Measurements from ENCODE around the gene COL6A6.
"Not testable (repeated sequence)": the region's sequence is repeated elsewhere in the genome, so short reads cannot be mapped to it uniquely, and the experiment has no call there.

COL6A6 gene

DNA sequence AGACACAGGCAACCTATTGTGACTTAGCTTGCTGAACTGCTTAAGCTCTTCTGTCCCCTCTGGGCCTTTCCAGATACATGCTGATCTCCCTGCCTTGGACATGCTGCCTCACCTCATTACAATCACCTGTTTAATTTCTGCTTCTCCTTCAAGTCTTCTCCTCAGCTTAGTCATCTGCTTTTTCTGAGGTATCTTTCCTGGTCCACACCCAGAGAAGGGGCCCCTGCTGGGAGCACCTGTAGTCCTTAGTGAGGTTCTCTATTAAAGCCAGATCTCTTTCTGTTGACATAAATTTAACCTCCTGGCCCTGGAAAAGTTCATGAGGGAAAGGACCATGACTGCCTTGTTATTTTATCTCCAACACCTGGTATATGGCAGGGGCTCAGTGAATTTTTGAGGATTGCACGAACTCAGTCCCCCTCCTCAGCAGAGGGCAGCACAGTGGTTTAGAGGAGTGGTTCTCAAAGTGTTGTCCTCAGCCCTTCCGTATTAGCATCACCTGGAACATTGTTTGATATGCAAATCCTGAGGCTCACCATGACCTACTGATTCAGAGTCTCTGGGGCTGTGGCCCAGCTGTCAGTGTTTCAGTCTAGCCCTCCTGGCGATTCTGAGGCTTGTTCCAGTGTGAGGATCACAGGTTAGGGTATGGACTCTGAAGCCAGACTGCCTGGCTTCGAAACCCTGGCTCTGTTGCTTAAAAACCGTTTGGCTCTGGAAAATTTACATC, 12.7 kb downstream of the COL6A6 start:
- Histone ChIP-seq H3K27ac (ENCODE audit: low read depth in 2 of 2, low read length in 2 of 2) (no peak overlapping the region), H3K36me3 (ENCODE audit: control insufficient read depth in 2 of 2, insufficient read depth in 2 of 2, low read length in 2 of 2) (no peaks in the 10 kb centered on the region), H3K9ac (ENCODE audit: low read depth in 1 of 2, low read length in 2 of 2) (no peak overlapping the region), H3K9me3 (ENCODE audit: control insufficient read depth in 2 of 2, low read length in 2 of 2) (no peaks in the 10 kb centered on the region), H3K4me3 (ENCODE audit: low read length in 2 of 2) (no peak overlapping the region), H3K4me1 (ENCODE audit: control insufficient read depth in 2 of 2, insufficient read depth in 2 of 2, low read length in 2 of 2) (no peaks in the 10 kb centered on the region), H3K27me3 (ENCODE audit: control insufficient read depth in 2 of 2, insufficient read depth in 2 of 2, low read length in 2 of 2) (peaks cover 0 to 1% of the 10 kb centered on the region in 2 donors)

DNA sequence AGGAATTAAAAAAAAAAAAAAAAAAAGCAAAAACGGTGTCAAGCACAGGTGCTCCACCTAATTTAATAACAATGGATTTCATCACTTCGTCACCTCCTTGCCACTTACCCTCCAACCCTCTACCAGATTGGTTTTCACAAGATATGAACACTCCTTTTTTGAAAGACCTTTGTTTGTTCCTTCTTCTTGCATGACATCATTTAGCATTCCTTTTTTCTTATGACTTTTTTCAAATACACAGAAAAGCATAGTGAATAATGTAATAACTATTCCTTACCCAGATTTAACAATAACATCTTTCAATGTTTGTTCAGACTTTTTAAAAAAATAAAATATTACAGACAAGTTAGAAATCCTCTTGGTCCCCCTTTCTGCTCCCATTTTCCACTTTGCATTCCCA, 16.3 kb downstream of the COL6A6 start:
- Histone ChIP-seq H3K27me3 (ENCODE audit: control insufficient read depth in 2 of 2, insufficient read depth in 2 of 2, low read length in 2 of 2) (no peaks in the 10 kb centered on the region), H3K36me3 (ENCODE audit: control insufficient read depth in 2 of 2, insufficient read depth in 2 of 2, low read length in 2 of 2) (no peaks in the 10 kb centered on the region), H3K4me3 (ENCODE audit: low read length in 2 of 2) (no peak overlapping the region), H3K9ac (ENCODE audit: low read depth in 1 of 2, low read length in 2 of 2) (no peak overlapping the region), H3K9me3 (ENCODE audit: control insufficient read depth in 2 of 2, low read length in 2 of 2) (no peaks in the 10 kb centered on the region), H3K4me1 (ENCODE audit: control insufficient read depth in 2 of 2, insufficient read depth in 2 of 2, low read length in 2 of 2) (no peaks in the 10 kb centered on the region), H3K27ac (ENCODE audit: low read depth in 2 of 2, low read length in 2 of 2) (no peak overlapping the region)

DNA sequence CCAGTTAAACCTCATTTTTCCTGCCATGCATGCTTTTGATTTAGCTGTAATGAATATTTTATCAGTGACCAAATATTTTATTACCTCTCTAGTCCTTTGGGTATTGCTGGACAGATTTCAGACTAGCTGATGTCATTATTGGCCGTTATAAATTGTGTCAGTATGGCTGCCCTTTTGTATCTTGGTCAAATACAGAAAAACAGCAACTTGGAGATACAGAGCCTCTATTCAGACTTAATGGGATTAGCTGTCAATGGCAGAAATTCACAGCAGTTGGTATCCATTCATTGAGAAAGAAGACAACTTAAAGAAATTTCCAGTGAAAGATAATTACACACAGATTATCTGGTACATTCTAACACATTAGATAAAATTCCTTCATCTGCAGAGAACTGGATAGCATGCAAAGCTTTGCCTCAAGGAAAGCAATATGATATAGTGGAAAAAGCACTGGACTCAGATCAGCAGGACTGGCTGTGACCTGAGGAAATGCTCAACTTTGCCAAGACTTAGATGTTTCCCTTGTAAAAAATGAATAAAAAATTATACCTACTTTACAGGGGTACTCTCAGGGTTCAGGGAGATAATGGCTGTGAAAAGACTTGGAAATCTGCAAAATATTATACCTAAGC, 20.8 kb downstream of the COL6A6 start:
- no peak overlapping the region for H3K27ac ChIP-seq (ENCODE audit: low read depth in 2 of 2, low read length in 2 of 2)
- H3K4me3 ChIP-seq (ENCODE audit: low read length in 2 of 2), result no peak overlapping the region
- no peaks in the 10 kb centered on the region for H3K4me1 ChIP-seq (ENCODE audit: control insufficient read depth in 2 of 2, insufficient read depth in 2 of 2, low read length in 2 of 2)
- H3K9ac ChIP-seq (ENCODE audit: low read depth in 1 of 2, low read length in 2 of 2), result no peak overlapping the region
- no peaks in the 10 kb centered on the region for H3K36me3 ChIP-seq (ENCODE audit: control insufficient read depth in 2 of 2, insufficient read depth in 2 of 2, low read length in 2 of 2)
- H3K9me3 ChIP-seq (ENCODE audit: control insufficient read depth in 2 of 2, low read length in 2 of 2), result no peaks in the 10 kb centered on the region
- H3K27me3 ChIP-seq (ENCODE audit: control insufficient read depth in 2 of 2, insufficient read depth in 2 of 2, low read length in 2 of 2), result no peaks in the 10 kb centered on the region

- H3K4me1 ChIP-seq (ENCODE audit: control insufficient read depth in 2 of 2, insufficient read depth in 2 of 2, low read length in 2 of 2), result no peaks in the 10 kb centered on the region
- no peak overlapping the region for H3K27ac ChIP-seq (ENCODE audit: low read depth in 2 of 2, low read length in 2 of 2)
- no peaks in the 10 kb centered on the region for H3K36me3 ChIP-seq (ENCODE audit: control insufficient read depth in 2 of 2, insufficient read depth in 2 of 2, low read length in 2 of 2)
- no peaks in the 10 kb centered on the region for H3K9me3 ChIP-seq (ENCODE audit: control insufficient read depth in 2 of 2, low read length in 2 of 2)
- no peak overlapping the region for H3K4me3 ChIP-seq (ENCODE audit: low read length in 2 of 2)
- no peaks in the 10 kb centered on the region for H3K27me3 ChIP-seq (ENCODE audit: control insufficient read depth in 2 of 2, insufficient read depth in 2 of 2, low read length in 2 of 2)
- no peak overlapping the region for H3K9ac ChIP-seq (ENCODE audit: low read depth in 1 of 2, low read length in 2 of 2)
Observed at GRCh38 chr3:130539005-130539404, 22.0 kb downstream of the COL6A6 start.

DNA sequence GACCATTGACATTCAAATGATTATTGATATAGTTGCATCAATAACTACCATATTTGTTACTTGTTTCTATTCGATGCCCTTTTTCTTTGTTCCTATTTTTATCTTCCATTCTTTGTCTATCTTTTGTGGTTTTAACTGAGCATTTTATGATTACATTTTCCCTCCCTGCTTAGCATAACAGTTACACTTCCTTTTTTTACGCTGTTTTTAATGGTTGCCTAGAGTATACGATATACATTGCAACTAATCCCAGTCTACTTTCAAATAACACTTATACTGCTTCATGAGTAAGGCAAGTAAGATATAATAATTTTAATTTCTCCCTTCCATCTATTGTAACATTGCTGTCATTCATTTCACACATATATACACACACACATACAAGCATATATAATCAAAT, 26.3 kb downstream of the COL6A6 start:
- no peaks in the 10 kb centered on the region for H3K27me3 ChIP-seq (ENCODE audit: control insufficient read depth in 2 of 2, insufficient read depth in 2 of 2, low read length in 2 of 2)
- H3K36me3 ChIP-seq (ENCODE audit: control insufficient read depth in 2 of 2, insufficient read depth in 2 of 2, low read length in 2 of 2), result no peaks in the 10 kb centered on the region
- H3K9ac ChIP-seq (ENCODE audit: low read depth in 1 of 2, low read length in 2 of 2), result no peak overlapping the region
- H3K9me3 ChIP-seq (ENCODE audit: control insufficient read depth in 2 of 2, low read length in 2 of 2), result no peaks in the 10 kb centered on the region
- H3K27ac ChIP-seq (ENCODE audit: low read depth in 2 of 2, low read length in 2 of 2), result no peak overlapping the region
- H3K4me1 ChIP-seq (ENCODE audit: control insufficient read depth in 2 of 2, insufficient read depth in 2 of 2, low read length in 2 of 2), result no peaks in the 10 kb centered on the region
- no peak overlapping the region for H3K4me3 ChIP-seq (ENCODE audit: low read length in 2 of 2)

GRCh38 chr3:130546920-130547679, 30.1 kb downstream of the COL6A6 start:
- Histone ChIP-seq H3K4me1 (ENCODE audit: control insufficient read depth in 2 of 2, insufficient read depth in 2 of 2, low read length in 2 of 2) (no peaks in the 10 kb centered on the region), H3K4me3 (ENCODE audit: low read length in 2 of 2) (no peak overlapping the region), H3K27me3 (ENCODE audit: control insufficient read depth in 2 of 2, insufficient read depth in 2 of 2, low read length in 2 of 2) (no peaks in the 10 kb centered on the region), H3K27ac (ENCODE audit: low read depth in 2 of 2, low read length in 2 of 2) (no peak overlapping the region), H3K9me3 (ENCODE audit: control insufficient read depth in 2 of 2, low read length in 2 of 2) (no peaks in the 10 kb centered on the region), H3K36me3 (ENCODE audit: control insufficient read depth in 2 of 2, insufficient read depth in 2 of 2, low read length in 2 of 2) (no peaks in the 10 kb centered on the region), H3K9ac (ENCODE audit: low read depth in 1 of 2, low read length in 2 of 2) (no peak overlapping the region)

DNA sequence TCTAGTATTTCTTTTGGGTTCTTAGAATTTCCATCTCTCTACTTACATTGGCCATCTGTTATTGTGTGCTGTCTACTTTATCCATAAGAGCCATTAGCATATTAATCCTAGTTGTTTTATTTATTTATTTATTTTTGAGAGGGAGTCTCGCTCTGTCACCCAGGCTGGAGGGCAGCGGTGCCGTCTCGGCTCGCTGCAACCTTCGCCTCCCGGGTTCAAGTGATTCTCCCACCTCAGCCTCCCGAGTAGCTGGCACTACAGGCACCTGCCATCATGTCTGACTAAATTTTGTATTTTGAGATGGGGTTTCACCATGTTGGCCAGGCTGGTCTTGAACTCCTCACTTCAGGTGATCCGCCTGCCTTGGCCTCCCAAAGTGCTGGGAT, 30.7 kb downstream of the COL6A6 start:
- not testable (repeated sequence) for H3K27me3 ChIP-seq (ENCODE audit: control insufficient read depth in 2 of 2, insufficient read depth in 2 of 2, low read length in 2 of 2); H3K36me3 ChIP-seq (ENCODE audit: control insufficient read depth in 2 of 2, insufficient read depth in 2 of 2, low read length in 2 of 2); H3K4me1 ChIP-seq (ENCODE audit: control insufficient read depth in 2 of 2, insufficient read depth in 2 of 2, low read length in 2 of 2); H3K4me3 ChIP-seq (ENCODE audit: low read length in 2 of 2); H3K27ac ChIP-seq (ENCODE audit: low read depth in 2 of 2, low read length in 2 of 2); H3K9ac ChIP-seq (ENCODE audit: low read depth in 1 of 2, low read length in 2 of 2); H3K9me3 ChIP-seq (ENCODE audit: control insufficient read depth in 2 of 2, low read length in 2 of 2)

- Histone ChIP-seq H3K4me3 (ENCODE audit: low read length in 2 of 2) (no peak overlapping the region), H3K9ac (ENCODE audit: low read depth in 1 of 2, low read length in 2 of 2) (no peak overlapping the region), H3K27ac (ENCODE audit: low read depth in 2 of 2, low read length in 2 of 2) (no peak overlapping the region), H3K4me1 (ENCODE audit: control insufficient read depth in 2 of 2, insufficient read depth in 2 of 2, low read length in 2 of 2) (no peaks in the 10 kb centered on the region), H3K9me3 (ENCODE audit: control insufficient read depth in 2 of 2, low read length in 2 of 2) (no peaks in the 10 kb centered on the region), H3K36me3 (ENCODE audit: control insufficient read depth in 2 of 2, insufficient read depth in 2 of 2, low read length in 2 of 2) (no peaks in the 10 kb centered on the region), H3K27me3 (ENCODE audit: control insufficient read depth in 2 of 2, insufficient read depth in 2 of 2, low read length in 2 of 2) (no peaks in the 10 kb centered on the region)
Observed at GRCh38 chr3:130548356-130548755, 31.4 kb downstream of the COL6A6 start.

DNA sequence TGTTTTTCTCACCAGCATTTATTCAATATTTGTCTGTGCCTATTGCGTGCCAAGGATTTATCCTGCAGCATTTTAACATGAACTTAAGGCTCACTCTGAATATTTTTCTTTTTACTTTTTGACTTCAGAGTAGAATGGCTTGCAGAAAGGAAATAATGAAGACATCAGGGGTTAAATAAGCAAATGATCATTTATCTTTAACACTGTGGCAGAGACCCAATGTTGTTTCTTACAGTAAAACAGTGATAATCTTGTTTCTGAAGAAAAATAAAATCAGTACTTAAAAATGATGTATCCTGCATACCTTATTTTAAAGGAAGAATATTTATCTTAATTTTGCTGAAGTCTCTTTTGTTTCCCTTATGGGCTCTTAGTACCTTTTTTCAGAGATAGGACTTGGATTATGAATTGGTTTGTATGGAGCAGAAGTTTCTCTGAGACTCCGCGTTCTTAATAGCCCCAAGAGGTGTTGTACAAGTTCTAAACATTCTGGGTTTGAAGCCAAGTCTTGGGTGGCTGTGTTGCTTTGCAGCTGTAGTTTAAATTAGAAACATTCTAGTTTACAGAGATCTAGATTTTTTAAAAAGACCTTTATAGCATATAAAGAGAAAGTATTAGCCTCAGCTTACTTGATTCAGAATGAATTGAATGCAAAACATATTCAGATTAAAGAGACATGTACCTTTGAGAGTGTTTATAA, 40.5 kb downstream of the COL6A6 start:
- Histone ChIP-seq H3K27me3 (ENCODE audit: control insufficient read depth in 2 of 2, insufficient read depth in 2 of 2, low read length in 2 of 2) (no peaks in the 10 kb centered on the region), H3K4me3 (ENCODE audit: low read length in 2 of 2) (no peak overlapping the region), H3K4me1 (ENCODE audit: control insufficient read depth in 2 of 2, insufficient read depth in 2 of 2, low read length in 2 of 2) (no peaks in the 10 kb centered on the region), H3K36me3 (ENCODE audit: control insufficient read depth in 2 of 2, insufficient read depth in 2 of 2, low read length in 2 of 2) (no peaks in the 10 kb centered on the region), H3K9me3 (ENCODE audit: control insufficient read depth in 2 of 2, low read length in 2 of 2) (peaks cover 0 to 2% of the 10 kb centered on the region in 2 donors), H3K9ac (ENCODE audit: low read depth in 1 of 2, low read length in 2 of 2) (no peak overlapping the region), H3K27ac (ENCODE audit: low read depth in 2 of 2, low read length in 2 of 2) (no peak overlapping the region)

GRCh38 chr3:130558366-130558765, 41.4 kb downstream of the COL6A6 start:
- Histone ChIP-seq H3K27me3 (ENCODE audit: control insufficient read depth in 2 of 2, insufficient read depth in 2 of 2, low read length in 2 of 2) (no peaks in the 10 kb centered on the region), H3K27ac (ENCODE audit: low read depth in 2 of 2, low read length in 2 of 2) (no peak overlapping the region), H3K4me1 (ENCODE audit: control insufficient read depth in 2 of 2, insufficient read depth in 2 of 2, low read length in 2 of 2) (no peaks in the 10 kb centered on the region), H3K9ac (ENCODE audit: low read depth in 1 of 2, low read length in 2 of 2) (no peak overlapping the region), H3K9me3 (ENCODE audit: control insufficient read depth in 2 of 2, low read length in 2 of 2) (peaks cover 0 to 2% of the 10 kb centered on the region in 2 donors), H3K36me3 (ENCODE audit: control insufficient read depth in 2 of 2, insufficient read depth in 2 of 2, low read length in 2 of 2) (no peaks in the 10 kb centered on the region), H3K4me3 (ENCODE audit: low read length in 2 of 2) (no peak overlapping the region)

All from mucosa of rectum (tissue), 2 donors.